ENCODE results near the gene AIM2.
A peak's percentile ranks its signal among the peaks of the same experiment; 100 is the strongest.
"Not testable (repeated sequence)": the region's sequence is repeated elsewhere in the genome, so short reads cannot be mapped to it uniquely, and the experiment has no call there.

Gene AIM2

GRCh38 chr1:159030311-159030710 lies 46.3 kb downstream of the AIM2 start:
- in situ Hi-C loops (cut with HindIII; ENCODE audit: low pct_unique_long_range_greater_than_20kb, low sequenced_read_pairs): no loop called here
- no peak for TF ChIP-seq JUND (IDR thresholded peaks at IDR 0.05; ENCODE audit: low read depth)
- DNase-seq (ENCODE audit: low read depth in 1 of 2, low spot score in 1 of 2): no peak

- in situ Hi-C loops (cut with HindIII; ENCODE audit: low pct_unique_long_range_greater_than_20kb, low sequenced_read_pairs); DNase-seq (ENCODE audit: low read depth in 1 of 2, low spot score in 1 of 2): not testable (repeated sequence)
Measured at GRCh38 chr1:159026841-159027240, 49.7 kb downstream of the AIM2 start.

- no peak for TF ChIP-seq JUND (IDR thresholded peaks at IDR 0.05; ENCODE audit: low read depth)
- in situ Hi-C loops (cut with HindIII; ENCODE audit: low pct_unique_long_range_greater_than_20kb, low sequenced_read_pairs): no loop called here
Measured at GRCh38 chr1:159025043-159025442, 51.5 kb downstream of the AIM2 start.

GRCh38 chr1:159023723-159024122 lies 52.8 kb downstream of the AIM2 start:
- in situ Hi-C loops (cut with HindIII; ENCODE audit: low pct_unique_long_range_greater_than_20kb, low sequenced_read_pairs): no loop called here
- no peak for DNase-seq (ENCODE audit: low read depth in 1 of 2, low spot score in 1 of 2)
- TF ChIP-seq JUND (IDR thresholded peaks at IDR 0.05; ENCODE audit: low read depth): no peak

More at GRCh38 chr1:159025043-159025442, 51.5 kb downstream of the AIM2 start:
- no peak for DNase-seq (ENCODE audit: low read depth in 1 of 2, low spot score in 1 of 2)

DNA sequence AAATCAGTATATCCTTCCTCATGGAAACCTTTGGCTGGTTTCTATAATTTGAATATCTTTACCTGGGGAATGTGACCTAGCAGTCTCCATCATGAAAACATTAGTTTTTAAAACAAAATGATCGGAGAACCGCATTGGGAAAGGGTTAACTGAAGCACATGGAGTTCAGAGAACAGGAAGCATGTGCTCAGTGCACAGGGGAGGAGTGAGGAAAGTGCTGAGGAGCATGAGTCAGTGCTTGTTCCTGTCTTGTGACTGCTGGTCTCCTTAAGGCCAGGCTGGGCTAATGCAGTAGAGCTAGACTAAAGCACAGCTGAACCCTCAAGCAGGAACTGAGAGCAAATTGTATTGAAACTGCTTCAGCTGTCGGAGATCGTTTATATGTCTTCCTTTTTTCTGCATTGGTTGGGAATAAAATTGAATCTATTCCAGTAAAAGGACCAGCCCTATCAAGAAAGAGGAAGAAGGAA lies 61.1 kb downstream of the AIM2 start:
- peak in 1 of 2 experiments; percentile 22 for DNase-seq (ENCODE audit: low read depth in 1 of 2, low spot score in 1 of 2)
- TF ChIP-seq JUND (IDR thresholded peaks at IDR 0.05; ENCODE audit: low read depth): no peak
- in situ Hi-C loops (cut with HindIII; ENCODE audit: low pct_unique_long_range_greater_than_20kb, low sequenced_read_pairs): no loop called here

GRCh38 chr1:159014851-159015250 lies 61.7 kb downstream of the AIM2 start:
- TF ChIP-seq JUND (IDR thresholded peaks at IDR 0.05; ENCODE audit: low read depth): no peak
- in situ Hi-C loops (cut with HindIII; ENCODE audit: low pct_unique_long_range_greater_than_20kb, low sequenced_read_pairs): no loop called here
- DNase-seq (ENCODE audit: low read depth in 1 of 2, low spot score in 1 of 2): no peak

DNA sequence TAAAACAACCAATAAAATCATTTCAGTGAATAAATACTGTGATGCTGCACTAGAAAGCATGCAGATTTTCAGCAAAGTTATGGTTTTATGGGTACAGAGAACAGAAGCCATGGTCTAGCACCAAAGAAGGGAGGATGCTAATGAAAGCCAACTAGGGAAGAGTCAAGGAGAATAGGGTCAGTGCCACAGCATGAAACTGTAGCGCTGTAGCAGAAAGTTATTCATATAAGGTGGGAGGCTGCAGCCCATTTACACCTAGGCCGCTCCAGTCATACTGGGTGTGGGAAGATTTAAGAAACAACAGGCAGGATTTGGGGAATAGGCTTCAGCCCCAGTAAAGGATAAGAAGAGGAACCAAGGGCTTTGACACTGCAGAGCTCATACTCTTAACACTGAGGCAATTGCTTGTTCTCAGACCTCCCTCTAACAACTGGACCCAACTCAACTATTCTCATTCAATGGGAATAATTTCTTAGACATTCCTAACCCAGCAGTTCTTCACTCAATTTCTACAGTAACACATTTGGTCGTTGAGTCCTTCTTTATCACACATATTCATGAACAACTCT lies 62.5 kb downstream of the AIM2 start:
- in situ Hi-C loops (cut with HindIII; ENCODE audit: low pct_unique_long_range_greater_than_20kb, low sequenced_read_pairs): no loop called here
- TF ChIP-seq JUND (IDR thresholded peaks at IDR 0.05; ENCODE audit: low read depth): no peak
- DNase-seq (ENCODE audit: low read depth in 1 of 2, low spot score in 1 of 2): no peak

GRCh38 chr1:159012495-159012894 lies 64.1 kb downstream of the AIM2 start:
- in situ Hi-C loops (cut with HindIII; ENCODE audit: low pct_unique_long_range_greater_than_20kb, low sequenced_read_pairs): no loop called here
- peak in 1 of 2 experiments; percentile 23 for DNase-seq (ENCODE audit: low read depth in 1 of 2, low spot score in 1 of 2)

More at GRCh38 chr1:159012495-159012894, 64.1 kb downstream of the AIM2 start:
- TF ChIP-seq JUND (IDR thresholded peaks at IDR 0.05; ENCODE audit: low read depth): no peak

Measured in T47D (cell line).